H1 (cell line): ENCODE measurements around the gene FAM53A.
"Not testable (repeated sequence)": the region's sequence is repeated elsewhere in the genome, so short reads cannot be mapped to it uniquely, and the experiment has no call there.

Experiments used
- BCL11A ChIP-seq, 2 experiments: IDR thresholded peaks; one replicate each; pipeline ENCODE4 v1.6.1; 2011; ENCODE audit warnings: low read depth in 2 of 2, low read length in 2 of 2, mild to moderate bottlenecking in 2 of 2
- CBX5 ChIP-seq: fragments of 300-800, 300-1000 bp; sonication (generic); IDR thresholded peaks from 2 replicates; pipeline ENCODE4 v1.7.1; 2016; ENCODE audit warnings: antibody characterized with exemption, low read length, low read depth
- HDAC2 ChIP-seq, 2 experiments: fragments of 300-600 bp in 1 of 2; sonication (generic) in 1 of 2; IDR thresholded peaks; 2 replicates each; pipeline ENCODE4 v1.6.1; 2011 to 2012; ENCODE audit warnings: low read depth in 2 of 2, low read length in 2 of 2, mild to moderate bottlenecking in 2 of 2, moderate library complexity in 2 of 2, borderline replicate concordance in 1 of 2, inconsistent platforms in 1 of 2
- POLR2A ChIP-seq, 2 experiments: IDR thresholded peaks; 1 replicate in 1 of 2; 2 replicates in 1 of 2; pipeline ENCODE4 v1.6.1; 2011; ENCODE audit warnings: low read depth in 2 of 2, low read length in 2 of 2, mild to moderate bottlenecking in 2 of 2; ENCODE audit errors: control extremely low read depth in 1 of 2
- SP1 ChIP-seq: IDR thresholded peaks from 2 replicates; pipeline ENCODE4 v1.6.1; 2011; ENCODE audit warnings: low read depth, low read length
- TF ChIP-seq, protein P1 (sequence below), 3 experiments: IDR thresholded peaks; 1 replicate in 2 of 3; 2 replicates in 1 of 3; pipeline versions ENCODE4 v1.5.1 to v1.6.1; 2011; ENCODE audit warnings: low read length in 3 of 3, mild to moderate bottlenecking in 3 of 3, inconsistent platforms in 2 of 3, low read depth in 1 of 3, moderate library complexity in 1 of 3; ENCODE audit not compliant: insufficient read depth in 1 of 3; ENCODE audit errors: control extremely low read depth in 1 of 3

DNA sequence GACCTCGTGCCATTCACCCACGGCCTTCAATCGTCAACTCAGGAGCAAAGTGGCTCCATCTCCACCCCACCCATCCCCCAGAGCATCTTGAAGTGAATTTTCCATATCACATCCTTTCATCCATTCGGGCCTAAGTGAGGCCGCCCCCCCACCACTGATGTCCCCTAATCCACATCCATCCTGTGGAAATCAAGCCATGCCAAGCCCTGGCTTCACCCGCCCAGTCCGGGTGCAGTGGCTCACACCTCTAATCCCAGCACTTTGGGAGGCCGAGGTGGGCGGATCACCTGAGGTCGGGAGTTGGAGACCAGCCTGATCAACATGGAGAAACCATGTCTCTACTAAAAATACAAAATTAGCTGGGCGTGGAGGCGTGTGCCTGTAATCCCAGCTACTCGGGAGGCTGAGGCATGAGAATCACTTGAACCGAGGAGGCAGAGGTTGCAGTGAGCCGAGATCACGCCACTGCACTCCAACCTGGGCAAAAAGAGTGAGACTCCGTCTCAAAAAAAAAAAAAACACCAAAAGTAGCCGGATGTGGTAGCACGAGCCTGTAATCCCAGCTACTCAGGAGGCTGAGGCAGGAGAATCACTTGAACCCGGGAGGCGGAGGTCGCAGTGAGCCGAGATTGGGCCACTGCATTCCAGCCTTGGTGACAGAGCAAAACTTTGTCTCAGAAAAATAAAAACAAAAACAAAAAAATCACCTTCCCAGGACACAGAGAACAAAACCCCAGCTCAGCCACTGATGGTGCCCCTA is 76.5 kb downstream of the FAM53A start:
- not testable (repeated sequence) for TF ChIP-seq BCL11A (IDR thresholded peaks at IDR 0.05; ENCODE audit: low read depth in 2 of 2, low read length in 2 of 2); HDAC2 (IDR thresholded peaks at IDR 0.05; ENCODE audit: borderline replicate concordance in 1 of 2, low read depth in 2 of 2, low read length in 2 of 2); SP1; CBX5; POLR2A (IDR thresholded peaks at IDR 0.05; ENCODE audit: control extremely low read depth in 1 of 2, low read depth in 2 of 2, low read length in 2 of 2)
- TF ChIP-seq, protein P1, sequence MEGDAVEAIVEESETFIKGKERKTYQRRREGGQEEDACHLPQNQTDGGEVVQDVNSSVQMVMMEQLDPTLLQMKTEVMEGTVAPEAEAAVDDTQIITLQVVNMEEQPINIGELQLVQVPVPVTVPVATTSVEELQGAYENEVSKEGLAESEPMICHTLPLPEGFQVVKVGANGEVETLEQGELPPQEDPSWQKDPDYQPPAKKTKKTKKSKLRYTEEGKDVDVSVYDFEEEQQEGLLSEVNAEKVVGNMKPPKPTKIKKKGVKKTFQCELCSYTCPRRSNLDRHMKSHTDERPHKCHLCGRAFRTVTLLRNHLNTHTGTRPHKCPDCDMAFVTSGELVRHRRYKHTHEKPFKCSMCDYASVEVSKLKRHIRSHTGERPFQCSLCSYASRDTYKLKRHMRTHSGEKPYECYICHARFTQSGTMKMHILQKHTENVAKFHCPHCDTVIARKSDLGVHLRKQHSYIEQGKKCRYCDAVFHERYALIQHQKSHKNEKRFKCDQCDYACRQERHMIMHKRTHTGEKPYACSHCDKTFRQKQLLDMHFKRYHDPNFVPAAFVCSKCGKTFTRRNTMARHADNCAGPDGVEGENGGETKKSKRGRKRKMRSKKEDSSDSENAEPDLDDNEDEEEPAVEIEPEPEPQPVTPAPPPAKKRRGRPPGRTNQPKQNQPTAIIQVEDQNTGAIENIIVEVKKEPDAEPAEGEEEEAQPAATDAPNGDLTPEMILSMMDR (IDR thresholded peaks at IDR 0.05; ENCODE audit: control extremely low read depth in 1 of 3, insufficient read depth in 1 of 3, low read depth in 1 of 3, low read length in 3 of 3), result not testable (repeated sequence)
